NCI-H82 treated with DMSO at 0.1 percent for 48 hours (cell line): Measurements from ENCODE around the gene ACER3.
A peak's percentile ranks its signal among the peaks of the same experiment; 100 is the strongest.
"Not testable (repeated sequence)": the region's sequence is repeated elsewhere in the genome, so short reads cannot be mapped to it uniquely, and the experiment has no call there.

Experiments
- DNase-seq: peaks from one replicate; lab custom pipeline; 2025; ENCODE audit not compliant: unreplicated experiment; lab: John Stamatoyannopoulos, UW

ACER3 gene

GRCh38 chr11:77057938-77058474 is 197.3 kb downstream of the ACER3 start:
- DNase-seq, result no peak

- DNase-seq, result no peak
These were observed 198.2 kb downstream of the ACER3 start for GRCh38 chr11:77058900-77059299.

GRCh38 chr11:77059806-77060205 is 199.1 kb downstream of the ACER3 start:
- DNase-seq, result no peak

DNA sequence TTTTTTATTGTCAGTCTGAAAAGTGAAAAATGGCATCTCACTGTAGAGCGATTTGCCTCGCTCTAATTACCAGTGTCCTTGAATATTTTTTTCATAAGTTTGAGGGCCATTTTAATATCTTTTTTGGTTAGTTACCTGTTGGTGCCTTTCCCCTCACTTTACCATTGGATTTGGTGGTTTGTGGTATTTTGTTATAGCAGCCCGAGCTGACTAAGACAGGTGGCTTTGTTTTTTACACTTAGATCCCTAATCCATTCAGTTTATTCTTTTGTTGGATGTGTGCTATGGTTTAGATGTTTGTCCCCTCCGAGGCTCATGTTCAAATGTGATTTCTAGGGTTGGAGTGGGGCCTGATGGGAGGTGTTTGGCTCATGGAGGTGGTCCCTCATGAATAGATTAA is 199.5 kb downstream of the ACER3 start:
- no peak for DNase-seq

DNA sequence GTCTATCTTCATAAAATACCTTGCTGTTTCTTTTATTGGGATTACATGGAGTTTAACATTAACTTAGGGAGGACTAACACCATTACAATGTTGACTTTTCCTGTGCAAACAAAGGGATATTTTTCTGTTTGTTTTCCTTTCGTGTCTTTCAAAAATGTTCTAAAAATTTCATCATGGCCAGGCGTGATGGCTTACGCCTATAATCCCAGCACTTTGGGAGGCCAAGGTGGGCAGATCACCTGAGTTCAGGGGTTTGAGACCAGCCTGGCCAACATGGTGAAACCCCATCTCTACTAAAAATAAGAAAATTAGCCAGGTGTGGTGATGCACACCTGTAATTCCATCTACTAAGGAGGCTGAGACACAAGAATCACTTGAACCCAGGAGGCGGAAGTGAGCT is 200.5 kb downstream of the ACER3 start:
- not testable (repeated sequence) for DNase-seq

- DNase-seq, result no peak
These were observed 202.2 kb downstream of the ACER3 start for GRCh38 chr11:77062924-77063323.

DNA sequence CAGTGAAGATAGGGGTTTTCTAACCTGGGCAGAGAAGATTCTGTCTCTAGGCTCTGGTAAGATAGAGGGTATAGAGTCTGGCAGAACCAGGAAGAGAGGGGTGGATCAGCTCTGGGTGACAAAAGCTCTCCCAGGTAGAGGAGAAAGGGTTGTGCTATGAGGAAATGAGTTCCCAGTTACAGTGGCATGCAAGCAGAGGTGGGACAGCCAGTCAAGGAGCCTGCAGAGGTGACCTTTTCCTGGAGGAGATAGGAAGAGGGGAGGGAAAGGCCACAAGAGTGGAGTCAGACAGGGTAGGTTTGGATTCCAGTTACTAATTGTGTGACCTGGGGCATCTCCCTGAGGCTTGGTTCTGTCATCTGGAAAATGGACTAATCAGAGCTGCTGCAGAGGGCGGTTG is 202.7 kb downstream of the ACER3 start:
- DNase-seq, result no peak

DNA sequence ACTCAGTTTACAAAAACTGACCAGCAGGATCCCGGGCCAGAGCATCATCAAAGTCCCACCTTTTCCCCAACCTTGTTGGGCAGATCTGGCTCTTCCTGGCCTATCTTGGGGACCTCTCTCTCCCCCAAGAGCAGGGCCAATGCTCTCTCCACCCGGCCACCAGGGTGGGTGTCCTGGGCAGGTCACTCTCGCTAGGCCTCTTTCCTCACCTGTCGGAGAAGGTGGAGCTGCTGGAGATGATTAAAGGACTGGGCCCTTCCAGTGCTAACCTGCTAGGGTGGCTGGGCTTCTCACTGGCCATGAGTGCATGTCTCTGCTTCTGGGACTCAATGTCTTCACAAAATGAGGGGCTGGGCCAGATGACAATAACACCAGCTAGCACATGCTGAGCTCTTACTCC is 203.1 kb downstream of the ACER3 start:
- no peak for DNase-seq

DNA sequence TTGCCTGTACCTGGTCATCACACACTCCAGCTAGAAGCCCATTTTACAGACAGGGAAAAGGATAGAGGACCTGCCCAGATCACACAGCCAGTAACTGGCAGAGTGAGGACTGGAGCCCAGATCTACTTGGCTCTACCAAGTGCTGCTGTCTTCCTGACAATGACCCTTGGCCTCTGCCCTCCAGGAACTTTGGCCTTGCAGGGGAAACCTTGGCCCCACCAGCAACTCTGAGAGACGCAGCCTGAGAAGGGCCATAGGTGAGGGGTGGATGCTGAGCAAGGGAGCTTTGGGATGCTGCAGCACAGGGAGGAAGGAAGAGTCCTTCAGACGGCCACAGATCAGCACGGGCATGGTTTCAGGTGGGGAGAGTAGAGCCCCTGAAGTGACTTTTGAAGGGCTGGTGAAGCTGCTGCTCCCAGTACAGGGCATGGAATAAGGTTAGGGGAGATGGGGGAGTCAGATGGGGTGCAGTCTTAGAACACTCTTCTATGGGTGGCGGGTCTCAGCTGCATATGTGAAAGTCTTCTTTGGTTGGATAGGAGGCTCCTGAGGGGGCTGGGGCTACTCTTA is 204.0 kb downstream of the ACER3 start:
- DNase-seq, result no peak

GRCh38 chr11:77065878-77066228 is 205.1 kb downstream of the ACER3 start:
- no peak for DNase-seq

DNA sequence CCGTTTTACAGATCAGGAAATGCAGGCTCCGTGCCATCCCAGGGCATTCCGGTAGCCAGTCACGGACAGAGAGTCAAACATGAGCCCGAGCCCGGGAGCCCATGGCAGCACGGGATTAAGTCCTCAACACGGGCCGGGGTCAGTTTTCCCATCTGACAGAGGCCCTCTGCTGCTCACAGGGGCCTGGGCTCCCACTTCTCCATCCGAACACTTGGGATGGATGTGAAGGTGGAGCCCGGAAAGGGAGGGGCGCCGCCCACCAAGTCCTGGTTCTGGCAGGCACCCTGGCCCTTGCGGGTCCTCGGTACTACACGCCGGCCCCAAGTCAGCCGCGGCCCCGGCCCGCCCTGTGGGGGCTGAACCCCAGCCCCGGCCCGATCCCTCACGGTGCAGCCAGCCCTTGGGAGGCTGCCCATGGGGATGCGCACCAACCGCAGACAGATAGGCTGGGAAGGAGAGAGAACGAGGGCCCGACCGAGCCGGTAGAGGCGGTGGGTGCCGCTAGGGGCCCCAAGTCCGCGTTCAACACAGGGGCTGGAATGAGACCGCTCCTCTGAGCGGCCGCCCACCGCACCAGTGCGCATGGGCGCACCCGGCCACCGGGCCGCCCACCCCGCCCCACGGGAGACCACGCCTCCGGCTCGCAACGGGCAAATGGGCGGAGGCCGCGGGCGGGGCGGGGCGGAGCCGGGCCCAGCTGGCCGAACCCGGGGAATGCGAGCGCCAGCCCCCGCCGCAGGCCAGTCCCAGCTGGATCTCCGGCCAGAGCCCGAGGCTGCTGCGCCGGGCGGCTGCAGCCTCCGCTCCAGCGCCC is 205.7 kb downstream of the ACER3 start, which contains the start of gene CAPN5:
TSS of gene CAPN5 (plus strand) at position 743 of the 814 bp plus-strand sequence. CDS start 17,916 bp downstream, outside the sequence.
- peak; percentile 26 for DNase-seq

- DNase-seq, result no peak
These were observed 207.2 kb downstream of the ACER3 start for GRCh38 chr11:77067861-77068443.

- no peak for DNase-seq
These were observed 208.0 kb downstream of the ACER3 start for GRCh38 chr11:77068457-77069335.

- no peak for DNase-seq
These were observed 208.7 kb downstream of the ACER3 start for GRCh38 chr11:77069336-77069968.

- DNase-seq, result no peak
These were observed 209.4 kb downstream of the ACER3 start for GRCh38 chr11:77069969-77070582.

DNA sequence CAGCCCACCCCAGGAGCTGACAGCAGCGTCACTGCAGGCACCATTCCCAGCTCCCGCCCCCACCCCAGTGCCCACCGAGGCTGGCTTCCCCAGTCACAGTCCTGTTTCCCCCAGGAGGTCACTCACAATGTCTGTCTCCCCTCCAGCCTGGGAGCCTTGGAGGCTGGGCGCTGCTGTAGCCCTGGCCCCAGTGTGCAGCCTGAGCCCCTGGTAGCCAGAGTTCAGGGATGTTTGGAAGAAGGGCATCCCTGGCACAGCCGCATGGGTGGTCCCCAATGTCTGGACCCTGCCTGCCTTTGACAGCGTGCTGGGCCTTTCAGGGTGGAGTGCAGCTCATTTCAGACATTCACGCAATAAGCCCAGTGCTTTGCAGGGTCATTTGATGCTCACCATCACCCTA is 210.4 kb downstream of the ACER3 start:
- DNase-seq, result no peak

DNA sequence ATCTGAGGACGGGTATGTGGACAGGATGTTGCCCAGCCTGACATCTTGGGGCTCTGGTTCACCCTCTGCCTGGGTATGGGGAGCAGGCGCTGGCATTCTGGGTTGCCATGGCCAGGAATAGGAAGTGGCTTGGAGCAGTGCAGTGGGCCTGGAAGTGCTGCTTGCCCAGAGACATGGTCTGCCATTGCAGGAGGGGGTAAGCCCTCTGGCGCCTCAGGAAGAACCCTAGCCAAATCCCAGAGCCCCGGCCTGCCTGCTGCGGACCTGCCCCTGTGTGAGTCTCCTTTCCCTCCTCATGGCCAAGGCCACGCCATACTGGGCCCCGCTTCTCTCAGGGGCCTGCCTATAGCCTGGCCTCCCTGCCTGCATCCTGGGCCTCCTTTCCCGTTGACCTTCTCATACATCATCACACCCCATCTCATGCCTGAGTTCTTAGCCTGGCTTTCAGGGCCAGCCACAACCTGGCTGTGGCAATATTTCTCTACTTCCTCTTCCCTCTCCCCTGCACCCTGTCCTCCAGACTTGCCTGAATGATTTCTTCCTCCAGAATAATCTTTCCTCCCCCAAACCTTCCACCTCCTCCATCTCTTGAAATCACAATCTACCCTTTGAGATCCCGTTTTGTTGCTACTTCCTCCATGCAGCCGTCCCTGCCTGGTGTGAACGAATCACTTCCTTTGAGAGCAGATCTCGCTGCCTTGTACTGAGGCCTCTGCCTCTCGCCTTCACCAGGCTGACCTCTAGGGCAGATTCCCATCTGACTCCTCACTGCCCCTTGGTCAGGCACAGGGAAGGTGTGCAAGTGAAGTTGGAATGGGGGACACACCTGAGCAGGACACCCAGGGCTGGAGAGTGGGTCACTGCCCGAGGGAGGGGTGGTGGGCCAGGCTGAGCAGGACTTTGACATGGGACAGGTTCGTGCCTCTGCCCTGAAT is 211.2 kb downstream of the ACER3 start:
- DNase-seq, result no peak

- DNase-seq, result no peak
These were observed 212.2 kb downstream of the ACER3 start for GRCh38 chr11:77072851-77073327.
